Astrocyte of the cerebellum (primary cell): ENCODE results near the gene PTPN4.

Source experiments
- DNase-seq: peaks from one replicate; pipeline ENCODE4 v3.0.0-alpha.2; 2011; ENCODE audit warnings: low read depth
- H3K4me3 ChIP-seq: 2 replicates; pipeline ENCODE4 v1.5.1; 2011; ENCODE audit warnings: mild to moderate bottlenecking, low read depth, low read length, moderate library complexity
- in situ Hi-C: cut with HindIII; loops from 2 replicates; pipeline ENCODE4 v1.10.0; 2017; ENCODE audit warnings: low sequenced_read_pairs
- TF ChIP-seq, protein P1 (sequence below): IDR thresholded peaks from 2 replicates; pipeline ENCODE4 v1.5.1; 2012; ENCODE audit warnings: low read length, low read depth, moderate library complexity, mild to moderate bottlenecking; ENCODE audit errors: missing control alignments

PTPN4 gene

DNA sequence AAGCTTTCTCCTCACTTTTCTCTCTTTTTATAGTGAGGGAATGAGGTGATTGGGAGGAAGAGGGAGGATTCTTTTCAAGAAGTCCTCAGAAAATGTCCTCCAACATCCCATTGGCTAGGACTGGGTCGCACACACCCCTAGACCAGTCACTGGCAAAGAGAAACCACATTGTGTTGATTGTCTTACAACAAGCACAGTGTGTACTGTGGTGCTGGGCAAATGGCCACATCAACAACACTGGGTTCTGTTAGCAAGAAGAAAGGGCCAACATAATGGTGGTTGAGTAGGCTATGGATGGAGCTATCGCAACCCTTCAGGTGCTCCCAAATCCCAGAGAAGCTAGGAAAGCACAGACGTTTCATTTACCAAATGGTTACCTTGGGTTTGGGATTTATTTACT lies 18.7 kb upstream of the PTPN4 start:
- in situ Hi-C loops = loop anchor here (5.0 kb wide), 1 partner anchor 71 kb away; no protein-coding TSS in a partner anchor
- TF ChIP-seq, protein P1, sequence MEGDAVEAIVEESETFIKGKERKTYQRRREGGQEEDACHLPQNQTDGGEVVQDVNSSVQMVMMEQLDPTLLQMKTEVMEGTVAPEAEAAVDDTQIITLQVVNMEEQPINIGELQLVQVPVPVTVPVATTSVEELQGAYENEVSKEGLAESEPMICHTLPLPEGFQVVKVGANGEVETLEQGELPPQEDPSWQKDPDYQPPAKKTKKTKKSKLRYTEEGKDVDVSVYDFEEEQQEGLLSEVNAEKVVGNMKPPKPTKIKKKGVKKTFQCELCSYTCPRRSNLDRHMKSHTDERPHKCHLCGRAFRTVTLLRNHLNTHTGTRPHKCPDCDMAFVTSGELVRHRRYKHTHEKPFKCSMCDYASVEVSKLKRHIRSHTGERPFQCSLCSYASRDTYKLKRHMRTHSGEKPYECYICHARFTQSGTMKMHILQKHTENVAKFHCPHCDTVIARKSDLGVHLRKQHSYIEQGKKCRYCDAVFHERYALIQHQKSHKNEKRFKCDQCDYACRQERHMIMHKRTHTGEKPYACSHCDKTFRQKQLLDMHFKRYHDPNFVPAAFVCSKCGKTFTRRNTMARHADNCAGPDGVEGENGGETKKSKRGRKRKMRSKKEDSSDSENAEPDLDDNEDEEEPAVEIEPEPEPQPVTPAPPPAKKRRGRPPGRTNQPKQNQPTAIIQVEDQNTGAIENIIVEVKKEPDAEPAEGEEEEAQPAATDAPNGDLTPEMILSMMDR = no peak

DNA sequence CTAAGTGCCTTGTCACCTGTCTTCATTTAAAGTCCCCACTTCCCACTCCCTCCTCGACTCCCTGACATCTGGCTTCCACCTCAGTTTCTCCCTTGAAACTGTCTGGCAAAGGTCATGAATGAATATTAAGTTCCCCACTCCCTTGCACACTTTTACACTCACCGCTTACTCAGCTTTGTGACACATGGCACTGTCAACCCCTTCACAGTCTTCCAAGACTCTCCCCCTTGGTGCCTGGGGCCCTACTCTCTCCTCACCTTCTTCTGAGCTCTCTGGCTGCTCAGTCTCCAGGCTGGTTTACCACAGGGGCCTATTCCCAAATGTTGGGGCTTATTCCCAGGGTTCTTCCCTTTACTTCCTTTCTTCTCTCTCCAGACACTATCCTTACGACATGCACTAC lies 17.9 kb upstream of the PTPN4 start:
- no peak for DNase-seq
- TF ChIP-seq, protein P1 = no peak
- no peak overlapping the region for H3K4me3 ChIP-seq
- in situ Hi-C loops = loop anchor here (5.0 kb wide), 1 partner anchor 70 kb away; no protein-coding TSS in a partner anchor

More for the DNA sequence above, 18.7 kb upstream of the PTPN4 start:
- no peak overlapping the region for H3K4me3 ChIP-seq
- DNase-seq = no peak

GRCh38 chr2:119744335-119744939 lies 15.3 kb upstream of the PTPN4 start:
- H3K4me3 ChIP-seq = no peak overlapping the region
- in situ Hi-C loops = loop anchor here (5.0 kb wide), 1 partner anchor 68 kb away; no protein-coding TSS in a partner anchor
- no peak for DNase-seq
- TF ChIP-seq, protein P1 = no peak

DNA sequence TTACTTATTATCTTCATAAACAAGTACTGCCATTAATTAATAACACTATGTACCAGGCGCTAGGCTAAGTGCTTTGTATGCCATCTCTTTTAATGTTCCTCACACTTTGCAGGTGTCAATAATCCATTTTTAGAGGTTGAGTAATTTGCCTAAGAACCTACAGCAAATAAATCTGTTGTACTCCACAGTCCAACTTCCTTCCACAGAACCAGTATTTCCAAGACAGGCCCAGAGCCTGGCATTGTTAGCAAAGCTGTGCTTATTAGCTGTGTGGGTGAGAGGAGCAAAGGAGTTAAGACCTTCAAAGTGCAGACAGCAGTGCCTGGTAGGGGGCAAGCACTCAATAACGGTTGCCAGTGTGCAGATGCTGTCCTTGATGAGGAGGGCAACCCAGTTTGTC lies 14.2 kb upstream of the PTPN4 start:
- no peak for DNase-seq
- in situ Hi-C loops = no loop called here
- TF ChIP-seq, protein P1 = no peak

GRCh38 chr2:119746836-119747686 lies 12.7 kb upstream of the PTPN4 start:
- no peak for DNase-seq
- in situ Hi-C loops = no loop called here
- no peak overlapping the region for H3K4me3 ChIP-seq
- TF ChIP-seq, protein P1 = no peak

More for the DNA sequence above, 14.2 kb upstream of the PTPN4 start:
- H3K4me3 ChIP-seq = no peak overlapping the region

GRCh38 chr2:119748135-119748534 lies 11.6 kb upstream of the PTPN4 start:
- H3K4me3 ChIP-seq = no peak overlapping the region
- TF ChIP-seq, protein P1 = no peak
- DNase-seq = no peak
- in situ Hi-C loops = no loop called here
